ENCODE data around the gene PRSS53. TPM values are rescaled to one million over a fixed set of nuclear protein-coding genes. Genes with fewer than 3 reads are reported as not detected.

Gene PRSS53
- total RNA-seq, 4 donors from 2014 or later, result 0.93 to 1.9 (median 1.6) TPM

- DNase-seq, result no peak
- Histone ChIP-seq H3K36me3 (peaks cover 48 to 49% of the 10 kb centered on the region in 2 donors), H3K9me3 (no peaks in the 10 kb centered on the region), H3K27me3 (no peaks in the 10 kb centered on the region), H3K4me1 (no peaks in the 10 kb centered on the region), H3K27ac (no peak overlapping the region), H3K4me3 (replicated peaks in 1 of 3) (no peak overlapping the region)
- intact Hi-C loops (cut with DNase I), result no loop called here
- 84 to 86% methylated on average over 5 to 10 of the region's 13 CpGs for WGBS, 2 donors
- TF ChIP-seq, protein P1, sequence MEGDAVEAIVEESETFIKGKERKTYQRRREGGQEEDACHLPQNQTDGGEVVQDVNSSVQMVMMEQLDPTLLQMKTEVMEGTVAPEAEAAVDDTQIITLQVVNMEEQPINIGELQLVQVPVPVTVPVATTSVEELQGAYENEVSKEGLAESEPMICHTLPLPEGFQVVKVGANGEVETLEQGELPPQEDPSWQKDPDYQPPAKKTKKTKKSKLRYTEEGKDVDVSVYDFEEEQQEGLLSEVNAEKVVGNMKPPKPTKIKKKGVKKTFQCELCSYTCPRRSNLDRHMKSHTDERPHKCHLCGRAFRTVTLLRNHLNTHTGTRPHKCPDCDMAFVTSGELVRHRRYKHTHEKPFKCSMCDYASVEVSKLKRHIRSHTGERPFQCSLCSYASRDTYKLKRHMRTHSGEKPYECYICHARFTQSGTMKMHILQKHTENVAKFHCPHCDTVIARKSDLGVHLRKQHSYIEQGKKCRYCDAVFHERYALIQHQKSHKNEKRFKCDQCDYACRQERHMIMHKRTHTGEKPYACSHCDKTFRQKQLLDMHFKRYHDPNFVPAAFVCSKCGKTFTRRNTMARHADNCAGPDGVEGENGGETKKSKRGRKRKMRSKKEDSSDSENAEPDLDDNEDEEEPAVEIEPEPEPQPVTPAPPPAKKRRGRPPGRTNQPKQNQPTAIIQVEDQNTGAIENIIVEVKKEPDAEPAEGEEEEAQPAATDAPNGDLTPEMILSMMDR (IDR thresholded peaks at IDR 0.05), result no peak
- TF ChIP-seq POLR2A (IDR thresholded peaks at IDR 0.05), result no peak
Measured at GRCh38 chr16:31080756-31081419, 7.9 kb downstream of the PRSS53 start.

DNA sequence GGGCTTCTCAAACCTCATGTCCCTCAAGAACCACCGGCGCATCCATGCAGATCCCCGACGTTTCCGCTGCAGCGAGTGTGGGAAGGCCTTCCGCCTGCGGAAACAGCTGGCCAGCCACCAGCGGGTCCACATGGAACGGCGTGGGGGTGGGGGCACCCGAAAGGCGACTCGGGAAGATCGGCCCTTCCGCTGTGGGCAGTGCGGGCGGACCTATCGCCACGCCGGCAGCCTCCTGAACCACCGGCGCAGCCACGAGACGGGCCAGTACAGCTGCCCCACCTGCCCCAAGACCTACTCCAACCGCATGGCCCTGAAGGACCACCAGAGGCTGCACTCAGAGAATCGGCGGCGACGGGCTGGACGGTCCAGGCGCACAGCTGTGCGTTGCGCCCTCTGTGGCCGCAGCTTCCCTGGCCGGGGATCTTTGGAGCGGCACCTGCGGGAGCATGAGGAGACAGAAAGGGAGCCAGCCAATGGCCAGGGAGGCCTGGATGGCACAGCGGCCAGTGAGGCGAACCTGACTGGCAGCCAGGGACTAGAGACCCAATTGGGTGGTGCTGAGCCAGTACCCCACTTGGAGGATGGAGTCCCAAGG is 8.6 kb downstream of the PRSS53 start:
- Histone ChIP-seq H3K27ac (no peak overlapping the region), H3K9me3 (no peaks in the 10 kb centered on the region), H3K4me1 (peaks cover 4 to 6% of the 10 kb centered on the region in 2 donors), H3K4me3 (replicated peaks in 1 of 3) (no peak overlapping the region), H3K27me3 (no peaks in the 10 kb centered on the region), H3K36me3 (peaks cover 48 to 49% of the 10 kb centered on the region in 2 donors)
- WGBS, 2 donors, result 95% methylated on average over 15 to 40 of the region's 40 CpGs
- TF ChIP-seq POLR2A (IDR thresholded peaks at IDR 0.05), result no peak
- TF ChIP-seq, protein P1 (IDR thresholded peaks at IDR 0.05), result no peak
- intact Hi-C loops (cut with DNase I), result no loop called here
- DNase-seq, result no peak

GRCh38 chr16:31079342-31079944 is 9.3 kb downstream of the PRSS53 start:
- no peak overlapping the region for H3K27ac ChIP-seq

GRCh38 chr16:31078597-31079341 is 10.0 kb downstream of the PRSS53 start:
- WGBS, 2 donors, result 93 to 100% methylated on average over 7 to 15 of the region's 15 CpGs
- Histone ChIP-seq H3K4me3 (replicated peaks in 1 of 3) (no peak overlapping the region), H3K27ac (no peak overlapping the region), H3K4me1 (peaks cover 10 to 11% of the 10 kb centered on the region in 2 donors), H3K36me3 (peaks cover 48 to 49% of the 10 kb centered on the region in 2 donors), H3K9me3 (no peaks in the 10 kb centered on the region), H3K27me3 (no peaks in the 10 kb centered on the region)
- no peak for TF ChIP-seq POLR2A (IDR thresholded peaks at IDR 0.05)
- TF ChIP-seq, protein P1 (IDR thresholded peaks at IDR 0.05), result no peak
- intact Hi-C loops (cut with DNase I), result no loop called here
- no peak for DNase-seq

More at GRCh38 chr16:31079342-31079944, 9.3 kb downstream of the PRSS53 start:
- Histone ChIP-seq H3K4me3 (replicated peaks in 1 of 3) (no peak overlapping the region), H3K36me3 (peaks cover 48 to 49% of the 10 kb centered on the region in 2 donors), H3K27me3 (no peaks in the 10 kb centered on the region), H3K4me1 (peaks cover 10 to 11% of the 10 kb centered on the region in 2 donors), H3K9me3 (no peaks in the 10 kb centered on the region)
- intact Hi-C loops (cut with DNase I), result no loop called here
- TF ChIP-seq, protein P1 (IDR thresholded peaks at IDR 0.05), result no peak
- no peak for TF ChIP-seq POLR2A (IDR thresholded peaks at IDR 0.05)
- no peak for DNase-seq
- WGBS, 2 donors, result 82 to 89% methylated on average over 7 to 13 of the region's 13 CpGs
